Measurements from ENCODE around the gene TTYH3. TPM values are rescaled to one million over a fixed set of nuclear protein-coding genes. Genes with fewer than 3 reads are reported as not detected.
A peak's percentile ranks its signal among the peaks of the same experiment; 100 is the strongest.

TTYH3 gene
- total RNA-seq, 1 donor from 2014 or later = 18.8 TPM

GRCh38 chr7:2713370-2713769 is 81.6 kb downstream of the TTYH3 start:
- Histone ChIP-seq H3K9ac (ENCODE audit: low read depth in 1 of 3, low read length in 3 of 3) (peak overlapping the region in 1 of 3 donors; percentile 6), H3K9me3 (ENCODE audit: control insufficient read depth in 3 of 3, low read length in 3 of 3) (no peaks in the 10 kb centered on the region), H3K27ac (ENCODE audit: low read depth, low read length) (no peak overlapping the region), H3K36me3 (ENCODE audit: control insufficient read depth in 3 of 3, insufficient read depth in 3 of 3, low read length in 3 of 3) (no peaks in the 10 kb centered on the region), H3K4me3 (ENCODE audit: low read length in 3 of 3) (no peak overlapping the region), H3K4me1 (ENCODE audit: control insufficient read depth in 3 of 3, insufficient read depth in 3 of 3, low read length in 3 of 3) (peaks cover 21 to 37% (median 30%) of the 10 kb centered on the region in 3 donors), H3K27me3 (ENCODE audit: control insufficient read depth in 3 of 3, insufficient read depth in 3 of 3, low read length in 3 of 3) (peaks cover 2 to 32% (median 5%) of the 10 kb centered on the region in 3 donors)

GRCh38 chr7:2713978-2714377 is 82.2 kb downstream of the TTYH3 start:
- Histone ChIP-seq H3K9ac (ENCODE audit: low read depth in 1 of 3, low read length in 3 of 3) (no peak overlapping the region), H3K9me3 (ENCODE audit: control insufficient read depth in 3 of 3, low read length in 3 of 3) (no peaks in the 10 kb centered on the region), H3K4me1 (ENCODE audit: control insufficient read depth in 3 of 3, insufficient read depth in 3 of 3, low read length in 3 of 3) (peaks cover 23 to 37% (median 30%) of the 10 kb centered on the region in 3 donors), H3K27me3 (ENCODE audit: control insufficient read depth in 3 of 3, insufficient read depth in 3 of 3, low read length in 3 of 3) (peaks cover 0 to 28% (median 0%) of the 10 kb centered on the region in 3 donors), H3K27ac (ENCODE audit: low read depth, low read length) (no peak overlapping the region), H3K36me3 (ENCODE audit: control insufficient read depth in 3 of 3, insufficient read depth in 3 of 3, low read length in 3 of 3) (no peaks in the 10 kb centered on the region), H3K4me3 (ENCODE audit: low read length in 3 of 3) (no peak overlapping the region)

Other genes with a start within 250 kb of the TTYH3 start
- gene CHST12, start 228.4 kb upstream of the TTYH3 start, total RNA-seq = 1.0 TPM
- not detected for gene GRIFIN, start 155.6 kb upstream of the TTYH3 start, total RNA-seq
- 23.0 TPM for gene LFNG, start 112.2 kb upstream of the TTYH3 start, total RNA-seq
- gene BRAT1, start 76.5 kb upstream of the TTYH3 start, total RNA-seq = 18.3 TPM
- 2.1 TPM for gene IQCE, start 73.0 kb upstream of the TTYH3 start, total RNA-seq
- gene AMZ1, start 56.2 kb downstream of the TTYH3 start, total RNA-seq = under 0.01 TPM
- 9.9 TPM for gene GNA12, start 212.3 kb downstream of the TTYH3 start, total RNA-seq

Data from skeletal muscle tissue (tissue), 4 donors.